ENCODE measurements around the gene IL27RA. TPM values are rescaled to one million over a fixed set of nuclear protein-coding genes. Genes with fewer than 3 reads are reported as not detected.

IL27RA gene
- total RNA-seq, 2 donors from 2014 or later: 10.3 to 10.8 TPM

DNA sequence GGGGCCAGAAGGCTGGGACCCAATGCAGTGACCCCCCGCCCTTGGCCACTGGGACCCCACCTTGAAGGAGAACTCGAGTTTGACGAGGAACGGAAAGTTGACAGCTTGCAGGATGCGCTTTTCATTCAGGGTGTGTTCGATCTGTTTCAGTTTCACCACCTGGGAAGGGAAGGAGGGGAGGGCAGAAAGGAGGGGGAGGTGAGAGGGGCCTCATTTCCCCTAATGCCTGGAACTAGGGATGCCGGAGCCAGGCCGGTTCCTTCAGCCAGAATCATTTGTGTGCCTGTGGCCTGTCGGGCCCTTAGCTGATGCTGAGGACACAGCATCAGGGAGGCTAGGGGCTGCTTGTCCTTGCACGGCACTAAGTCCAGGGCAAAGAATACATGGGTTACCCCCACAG is 71.2 kb downstream of the IL27RA start:
- H3K9me3 ChIP-seq (ENCODE audit: control insufficient read depth, low read length): no peaks in the 10 kb centered on the region
- H3K27ac ChIP-seq (ENCODE audit: low read depth, low read length): no peak overlapping the region
- no peaks in the 10 kb centered on the region for H3K27me3 ChIP-seq (ENCODE audit: control insufficient read depth, insufficient read depth, low read length, poor library complexity, severe bottlenecking)
- Mint-ChIP-seq H3K4me3 (no peak overlapping the region), H3K4me1 (no peaks in the 10 kb centered on the region), H3K27me3 (ENCODE audit: insufficient read depth) (no peaks in the 10 kb centered on the region), H3K36me3 (ENCODE audit: low read depth) (peaks cover 38% of the 10 kb centered on the region), H3K9me3 (no peaks in the 10 kb centered on the region), H3K27ac (no peak overlapping the region)
- H3K4me3 ChIP-seq (ENCODE audit: low read length): no peak overlapping the region
- TF ChIP-seq, protein P1, sequence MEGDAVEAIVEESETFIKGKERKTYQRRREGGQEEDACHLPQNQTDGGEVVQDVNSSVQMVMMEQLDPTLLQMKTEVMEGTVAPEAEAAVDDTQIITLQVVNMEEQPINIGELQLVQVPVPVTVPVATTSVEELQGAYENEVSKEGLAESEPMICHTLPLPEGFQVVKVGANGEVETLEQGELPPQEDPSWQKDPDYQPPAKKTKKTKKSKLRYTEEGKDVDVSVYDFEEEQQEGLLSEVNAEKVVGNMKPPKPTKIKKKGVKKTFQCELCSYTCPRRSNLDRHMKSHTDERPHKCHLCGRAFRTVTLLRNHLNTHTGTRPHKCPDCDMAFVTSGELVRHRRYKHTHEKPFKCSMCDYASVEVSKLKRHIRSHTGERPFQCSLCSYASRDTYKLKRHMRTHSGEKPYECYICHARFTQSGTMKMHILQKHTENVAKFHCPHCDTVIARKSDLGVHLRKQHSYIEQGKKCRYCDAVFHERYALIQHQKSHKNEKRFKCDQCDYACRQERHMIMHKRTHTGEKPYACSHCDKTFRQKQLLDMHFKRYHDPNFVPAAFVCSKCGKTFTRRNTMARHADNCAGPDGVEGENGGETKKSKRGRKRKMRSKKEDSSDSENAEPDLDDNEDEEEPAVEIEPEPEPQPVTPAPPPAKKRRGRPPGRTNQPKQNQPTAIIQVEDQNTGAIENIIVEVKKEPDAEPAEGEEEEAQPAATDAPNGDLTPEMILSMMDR (conservative IDR thresholded peaks at IDR 0.05): no peak
- no peak overlapping the region for H3K9ac ChIP-seq (ENCODE audit: extremely low read depth, low read length, poor library complexity, severe bottlenecking)
- DNase-seq: no peak
- no peaks in the 10 kb centered on the region for H3K4me1 ChIP-seq (ENCODE audit: control insufficient read depth, insufficient read depth, low read length)
- H3K36me3 ChIP-seq (ENCODE audit: control insufficient read depth, insufficient read depth, low read length): peaks cover 21% of the 10 kb centered on the region
- WGBS, 2 experiments (ENCODE audit: insufficient coverage in 1 of 2, insufficient read length in 1 of 2): 90 to 95% methylated on average over 9 to 10 of the region's 10 CpGs

Other genes with a start within 250 kb of the IL27RA start
- 10 to 100 TPM; 30.0 to 41.9 TPM for gene ZSWIM4, start 236.3 kb upstream of the IL27RA start, total RNA-seq
- gene NANOS3, start 154.6 kb upstream of the IL27RA start, total RNA-seq: under 1 TPM in 1 of 2 donors, not detected in 1; 0.64 TPM
- 1 to 10 TPM; 4.4 to 7.4 TPM for gene BRME1, start 125.6 kb upstream of the IL27RA start, total RNA-seq
- gene CC2D1A, start 125.6 kb upstream of the IL27RA start, total RNA-seq: 10 to 100 TPM; 45.1 to 55.9 TPM
- gene PODNL1, start 93.3 kb upstream of the IL27RA start, total RNA-seq: under 1 TPM in 1 of 2 donors, not detected in 1; 0.29 TPM
- gene DCAF15, start 79.3 kb upstream of the IL27RA start, total RNA-seq: 10 to 100 TPM; 62.4 to 72.9 TPM
- gene RFX1, start 25.4 kb upstream of the IL27RA start, total RNA-seq: 10 to 100 TPM; 17.1 to 24.3 TPM
- gene RLN3, start 3.6 kb upstream of the IL27RA start, total RNA-seq: not detected
- gene PALM3, start 30.3 kb downstream of the IL27RA start, total RNA-seq: 1 to 10 TPM; 1.3 to 4.9 TPM
- 1 to 10 TPM in 1 of 2 donors, under 1 TPM in 1; 0.73 to 1.4 TPM for gene MISP3, start 41.0 kb downstream of the IL27RA start, total RNA-seq
- gene C19orf67, start 54.0 kb downstream of the IL27RA start, total RNA-seq: 1 to 10 TPM in 1 of 2 donors, under 1 TPM in 1; 0.73 to 1.1 TPM
- 100 to 1,000 TPM in 1 of 2 donors, 10 to 100 TPM in 1; 94.2 to 126 TPM for gene SAMD1, start 59.0 kb downstream of the IL27RA start, total RNA-seq
- gene PRKACA, start 86.0 kb downstream of the IL27RA start, total RNA-seq: 10 to 100 TPM; 62.1 to 73.8 TPM
- 10 to 100 TPM; 37.8 to 47.8 TPM for gene ASF1B, start 104.8 kb downstream of the IL27RA start, total RNA-seq
- 10 to 100 TPM; 70.8 to 82.6 TPM for gene ADGRL1, start 174.4 kb downstream of the IL27RA start, total RNA-seq